CD4-positive, alpha-beta T cell treated with Interleukin-10 for 1 hour (primary cell): Measurements from ENCODE around the gene FAM163B.
A peak's percentile ranks its signal among the peaks of the same experiment; 100 is the strongest.

Source experiments
- DNase-seq: peaks from one replicate; pipeline ENCODE4 v3.0.0-alpha.2; 2020

Gene FAM163B

DNA sequence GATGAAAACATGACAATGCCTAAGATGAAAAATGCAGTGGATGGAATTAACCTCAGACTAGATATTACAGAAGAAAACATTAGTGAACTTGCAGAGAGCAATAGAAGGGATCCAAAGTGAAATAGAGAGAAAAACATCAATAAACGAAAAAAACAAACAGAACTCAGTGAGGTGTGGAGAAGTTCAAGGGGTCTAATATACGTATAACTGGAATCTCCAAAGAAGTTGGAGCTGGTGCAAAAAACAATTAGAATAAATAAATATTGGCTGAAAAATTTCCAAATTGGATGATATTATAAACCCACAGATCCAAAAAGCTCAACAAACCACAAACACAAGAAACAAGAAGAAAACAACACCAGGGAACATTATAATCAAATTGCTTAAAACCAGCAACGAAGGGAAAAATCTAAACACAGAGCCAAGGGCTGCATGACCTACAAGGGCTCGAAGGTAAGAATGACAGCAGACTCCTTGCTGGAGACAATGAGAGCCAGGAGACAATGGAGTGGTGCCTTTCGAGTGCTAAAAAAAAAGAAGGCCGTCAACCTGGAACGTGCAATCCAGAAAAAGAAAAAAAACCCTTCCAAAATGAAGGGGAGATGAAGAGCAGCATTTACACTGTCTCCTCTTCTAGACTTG lies 11.8 kb downstream of the FAM163B start:
- no peak for DNase-seq

DNA sequence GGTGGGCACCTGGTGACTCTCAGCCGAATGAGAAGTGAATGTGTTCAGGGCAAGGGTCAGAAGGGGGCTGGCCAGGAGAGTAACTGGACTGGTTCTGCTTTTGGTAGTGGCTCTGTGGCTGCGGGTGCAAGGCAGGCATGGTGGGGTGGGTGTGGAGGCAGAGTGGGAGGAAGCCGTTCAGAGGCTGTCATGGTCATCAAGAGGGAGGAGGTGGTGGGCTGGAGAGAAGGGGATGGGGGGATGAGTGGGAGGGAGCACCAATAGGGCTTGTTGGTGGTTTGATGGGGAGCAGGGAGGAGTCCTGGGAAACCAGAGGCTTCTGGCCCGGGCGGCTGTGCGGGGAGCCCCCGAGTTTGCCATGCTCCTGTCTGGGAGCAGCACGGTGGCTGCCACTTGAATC lies 13.3 kb downstream of the FAM163B start:
- DNase-seq, result no peak

DNA sequence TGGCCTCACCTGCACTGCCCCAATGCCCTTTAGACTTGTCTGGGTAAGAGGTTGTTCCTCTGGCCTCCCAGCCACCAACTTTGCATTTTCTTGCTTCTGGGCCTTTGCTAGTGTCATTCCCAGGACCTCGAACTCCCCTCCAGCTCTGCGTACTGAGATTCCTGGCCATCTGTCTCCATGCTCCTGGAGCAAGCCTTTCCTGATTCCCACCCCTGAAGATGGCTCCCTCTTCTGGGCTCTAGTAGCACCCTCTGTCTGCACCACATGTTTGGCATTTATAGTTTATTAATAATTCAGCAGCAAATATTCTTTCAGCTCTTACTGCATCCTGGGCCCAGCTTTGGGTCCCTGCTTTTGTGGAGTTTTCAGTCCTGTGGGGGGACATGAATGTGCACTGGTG lies 14.9 kb downstream of the FAM163B start:
- DNase-seq, result no peak

DNA sequence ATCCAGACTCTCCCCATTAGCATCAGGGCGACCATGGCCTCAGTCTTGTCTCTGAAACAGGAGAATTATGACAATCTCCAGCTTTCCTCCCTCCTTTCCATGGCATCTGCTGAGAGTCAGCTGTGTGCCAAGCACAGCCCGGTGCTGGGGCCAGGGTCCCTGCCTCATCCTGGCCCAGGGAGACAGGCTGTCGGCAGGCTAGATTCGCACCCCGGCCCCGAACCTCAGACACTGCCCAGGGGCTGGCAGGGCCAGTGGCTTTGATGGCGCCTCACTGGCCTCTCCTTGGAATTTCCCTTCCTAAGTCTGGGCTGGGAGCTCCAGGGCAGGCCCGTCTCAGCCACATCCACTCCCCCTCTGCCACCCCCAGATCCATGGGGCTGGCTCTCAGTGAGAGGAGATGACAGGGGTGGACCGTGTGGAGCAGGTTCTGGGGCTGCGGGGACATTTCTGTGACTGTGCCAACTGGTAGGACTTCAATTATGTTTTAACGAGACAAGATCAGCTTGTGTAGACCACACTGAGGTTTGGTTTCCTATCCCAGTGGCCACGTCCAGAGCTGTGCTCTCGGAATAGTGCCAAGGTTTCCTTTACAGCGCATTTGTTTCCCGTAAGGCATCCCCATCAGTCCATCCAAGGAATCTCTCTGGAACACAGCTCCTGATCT lies 15.5 kb downstream of the FAM163B start:
- no peak for DNase-seq

DNA sequence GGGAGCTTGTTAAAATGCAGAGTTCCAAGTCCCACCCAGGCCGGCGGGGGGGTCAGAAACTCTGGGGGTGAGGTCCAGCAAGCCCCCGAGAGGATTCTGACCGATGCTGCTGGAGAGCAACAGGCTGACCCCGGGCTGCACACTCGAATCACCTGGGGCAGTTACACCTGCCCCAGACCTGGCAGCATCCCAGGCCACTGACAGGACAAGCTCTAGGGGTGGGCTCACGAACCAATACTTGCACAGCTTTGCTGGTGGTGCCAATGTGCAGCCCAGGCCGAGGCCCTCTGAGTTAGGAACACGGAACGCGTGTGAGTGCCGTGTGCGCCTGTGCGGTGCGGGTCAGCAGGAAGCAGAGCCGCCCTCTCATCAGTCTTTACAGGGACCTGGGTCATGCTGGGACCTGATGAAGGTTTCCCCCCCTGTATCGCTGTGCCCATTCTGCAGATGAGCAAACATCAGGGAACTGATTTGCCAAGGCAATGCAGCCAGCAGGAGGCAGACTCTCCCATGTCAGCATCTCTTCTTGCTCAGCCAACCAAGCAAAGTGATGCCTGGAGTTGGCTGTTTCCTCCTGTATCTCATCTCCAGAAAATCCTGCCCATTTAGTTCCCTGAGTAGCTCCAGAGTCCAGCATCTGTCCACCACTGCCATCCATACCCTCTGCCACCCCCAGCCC lies 16.3 kb downstream of the FAM163B start:
- peak; percentile 13 for DNase-seq

DNA sequence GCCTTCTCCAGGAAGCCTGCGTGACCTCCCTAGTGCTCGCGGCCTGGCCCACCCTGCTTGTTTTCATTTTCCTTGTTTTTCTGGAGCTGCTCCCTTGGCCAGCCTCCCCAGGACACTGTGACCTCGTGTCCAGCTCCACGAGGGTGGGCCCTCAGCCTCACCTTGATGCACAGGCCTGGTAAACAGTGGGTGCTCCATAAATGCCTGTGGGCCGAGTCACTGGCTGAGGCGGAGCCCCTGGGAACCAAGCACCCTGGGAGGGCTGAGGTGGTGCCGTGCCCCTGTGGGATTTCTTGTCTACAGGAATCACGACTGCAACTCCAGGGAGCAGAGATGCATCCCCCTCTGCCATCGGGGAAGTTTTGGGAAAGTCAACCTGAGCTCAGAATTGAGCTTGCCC lies 17.2 kb downstream of the FAM163B start:
- DNase-seq, result no peak

DNA sequence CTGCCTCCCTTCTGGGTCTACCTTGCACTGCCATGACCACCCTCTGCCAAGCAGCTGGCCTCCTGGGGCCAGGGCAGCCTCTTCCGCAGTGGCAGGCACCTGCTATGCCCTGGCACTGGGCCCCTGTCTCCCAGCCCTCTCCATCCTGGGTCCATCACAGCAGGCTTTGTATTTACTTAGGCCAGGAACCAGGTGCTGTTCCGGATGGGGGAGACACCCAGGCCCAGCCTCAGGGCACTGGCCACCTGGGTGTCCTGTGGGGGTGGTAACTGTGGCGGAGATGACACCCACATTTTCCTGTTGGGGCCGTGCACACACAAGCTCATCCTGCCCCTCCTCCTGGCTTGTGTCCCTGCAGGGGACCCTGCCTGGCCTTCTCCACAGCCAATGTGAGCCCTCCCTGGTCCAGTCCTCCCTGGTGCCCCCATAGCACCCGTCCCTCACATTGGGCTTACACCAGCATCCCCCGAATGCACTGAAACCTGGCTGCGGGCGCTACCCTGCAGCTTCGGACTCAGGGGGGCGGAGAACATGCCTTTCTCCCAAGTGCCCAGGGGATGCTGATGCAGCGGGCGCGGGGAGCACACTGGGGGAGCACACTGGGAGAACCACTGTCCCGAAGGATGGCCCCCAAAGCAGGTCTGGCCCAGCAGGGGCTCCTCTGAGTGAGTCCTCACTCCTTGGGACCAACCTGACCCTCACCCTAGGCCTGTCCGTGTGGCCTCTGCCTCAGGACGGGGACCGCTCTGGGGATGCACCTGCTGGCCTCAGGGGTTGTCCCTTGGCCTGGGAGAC lies 17.9 kb downstream of the FAM163B start:
- no peak for DNase-seq

DNA sequence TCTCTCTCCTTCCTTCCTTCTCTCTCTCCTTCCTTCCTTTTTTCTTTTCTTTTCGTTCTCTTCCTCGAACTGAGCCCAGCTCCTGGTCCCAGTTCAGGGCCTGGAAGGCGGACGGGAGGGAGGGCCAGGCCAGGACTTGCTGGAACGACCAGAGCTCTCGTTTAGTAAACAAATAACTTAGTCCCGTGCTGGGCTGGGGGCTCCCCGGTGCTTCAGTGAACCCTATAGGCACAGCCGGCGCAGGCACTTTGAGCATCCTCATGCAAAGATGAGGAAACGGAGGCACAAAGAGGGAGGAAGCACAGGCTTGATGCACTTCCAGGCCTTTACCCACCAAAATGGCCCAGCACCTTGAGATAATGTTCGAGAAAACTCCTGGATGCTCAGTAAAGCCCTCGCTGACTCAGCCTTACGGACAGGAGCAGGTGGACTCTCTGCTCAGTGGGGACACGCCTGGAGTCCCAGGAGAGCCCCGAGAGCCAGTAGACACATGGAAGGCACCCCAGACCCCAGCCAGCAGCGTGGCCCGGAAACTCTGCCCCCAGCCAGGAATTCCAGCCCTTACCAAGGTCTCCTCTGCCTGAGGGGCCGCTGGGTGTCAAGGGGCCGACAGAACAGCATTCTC lies 18.8 kb downstream of the FAM163B start:
- no peak for DNase-seq

DNA sequence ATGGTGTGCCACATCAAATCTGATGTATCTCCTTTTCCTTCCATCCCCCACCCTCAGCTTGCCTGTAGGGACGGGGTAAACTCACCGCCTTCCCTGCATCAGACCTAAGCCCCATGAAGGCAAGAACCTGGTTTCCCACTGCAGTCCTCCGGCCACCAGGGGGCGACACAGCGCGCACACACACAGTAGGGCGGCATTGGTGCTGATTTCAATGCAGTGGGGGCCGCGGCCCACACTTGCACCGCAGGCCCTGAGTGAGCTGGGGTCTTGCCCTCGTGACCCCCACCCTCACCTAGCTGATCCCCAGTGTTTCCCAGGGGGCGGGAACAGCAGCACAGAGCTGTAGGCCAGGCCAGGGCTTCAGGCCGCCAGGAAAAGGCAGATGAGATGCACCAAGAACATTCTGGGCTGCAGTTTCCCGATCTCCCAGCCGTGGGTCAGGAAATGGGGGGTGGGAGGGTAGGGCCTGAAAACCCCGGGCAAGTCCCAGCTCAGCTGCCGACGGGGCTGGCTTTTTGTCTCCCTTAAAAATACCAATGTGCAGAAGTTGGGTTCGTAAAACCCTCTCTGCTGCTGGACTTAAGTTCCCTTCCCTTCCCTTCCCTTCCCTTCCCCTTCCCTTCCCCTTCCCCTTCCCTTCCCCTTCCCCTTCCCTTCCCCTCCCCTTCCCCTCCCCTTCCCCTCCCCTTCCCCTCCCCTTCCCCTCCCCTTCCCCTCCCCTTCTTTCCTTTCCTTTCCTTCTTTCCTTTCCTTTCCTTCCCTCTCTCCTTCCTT lies 19.5 kb downstream of the FAM163B start:
- DNase-seq, result peak; percentile 48

DNA sequence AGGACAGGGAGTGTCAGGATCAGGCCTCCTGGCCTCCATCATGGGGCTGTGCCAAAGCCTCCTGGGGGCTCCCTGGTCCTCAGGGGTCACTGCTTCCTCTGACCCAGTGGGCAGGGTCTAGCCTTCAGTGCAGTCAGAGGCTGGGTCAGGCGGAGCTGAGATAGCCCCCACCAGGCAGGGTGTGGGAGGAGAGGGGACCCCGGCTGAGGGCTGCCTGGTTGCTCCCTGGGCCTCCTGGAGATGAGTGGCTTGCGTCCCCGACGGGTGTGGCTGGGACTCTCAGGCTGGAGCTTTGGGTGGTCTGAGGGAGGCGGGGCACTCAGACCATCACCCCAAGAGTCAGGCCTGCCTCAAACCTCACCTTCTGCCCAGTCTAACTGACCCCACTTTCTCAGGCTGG lies 21.7 kb downstream of the FAM163B start:
- DNase-seq, result no peak

DNA sequence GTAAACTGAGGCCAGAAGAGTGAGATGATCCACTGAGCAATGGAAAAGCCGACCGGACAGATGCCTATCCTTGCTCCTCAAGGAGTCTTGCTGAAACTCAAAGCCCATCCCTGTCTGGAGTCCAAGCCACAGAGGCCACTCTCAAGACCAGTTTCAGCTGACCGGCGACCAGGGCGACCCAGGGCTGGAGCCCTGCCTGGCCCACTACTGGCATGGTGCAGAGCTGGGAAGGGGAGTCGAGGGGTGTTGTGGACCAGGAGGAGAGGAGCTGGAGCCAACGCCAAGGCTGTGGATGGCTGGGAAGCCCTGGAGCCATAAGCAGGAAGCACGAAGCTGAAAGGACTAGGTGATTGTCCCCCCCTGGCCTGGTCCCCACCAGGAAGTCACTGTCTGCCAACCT lies 22.1 kb downstream of the FAM163B start:
- DNase-seq, result no peak

DNA sequence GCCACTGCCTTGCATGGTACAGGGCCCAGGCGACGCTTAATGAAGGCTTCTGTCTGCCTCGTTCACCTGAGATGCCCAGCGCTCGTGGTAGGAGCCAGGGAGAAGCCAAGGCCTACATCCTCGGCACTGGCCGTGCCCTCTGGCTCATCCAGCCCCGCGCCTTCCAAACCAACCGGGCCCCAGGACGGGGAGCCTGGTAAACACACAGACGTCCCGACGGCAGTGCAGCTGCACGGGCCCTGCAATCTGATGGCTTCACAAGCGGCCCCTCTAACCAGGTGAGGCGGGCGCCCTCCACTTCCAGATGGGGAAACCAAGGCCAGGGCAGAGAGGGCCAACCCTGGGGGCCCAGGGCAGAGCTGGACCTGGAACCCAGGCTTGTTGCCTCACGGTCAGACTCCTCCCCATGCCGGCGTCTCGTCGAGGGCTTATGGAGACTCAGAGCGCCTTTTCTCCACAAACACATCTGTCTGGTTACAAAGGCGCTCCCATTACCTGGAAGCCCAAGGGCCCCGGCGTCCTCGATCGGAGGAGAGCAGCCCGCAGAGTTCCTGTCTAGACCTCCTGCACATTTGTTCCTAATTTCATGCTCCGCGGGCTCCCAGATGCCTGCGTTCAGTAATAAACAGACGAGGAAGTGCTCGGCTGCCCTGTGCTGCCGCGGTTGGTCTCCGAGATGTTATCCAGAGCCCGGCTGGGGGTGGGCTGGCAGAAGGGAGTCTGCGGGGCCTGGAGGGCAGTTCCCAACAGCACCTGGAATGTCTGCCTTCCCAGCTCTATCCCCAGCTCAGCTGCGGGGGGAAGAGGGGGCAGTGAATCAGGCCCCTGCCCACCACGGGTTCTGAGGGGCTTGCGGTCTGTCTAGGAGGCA lies 23.5 kb downstream of the FAM163B start:
- no peak for DNase-seq

DNA sequence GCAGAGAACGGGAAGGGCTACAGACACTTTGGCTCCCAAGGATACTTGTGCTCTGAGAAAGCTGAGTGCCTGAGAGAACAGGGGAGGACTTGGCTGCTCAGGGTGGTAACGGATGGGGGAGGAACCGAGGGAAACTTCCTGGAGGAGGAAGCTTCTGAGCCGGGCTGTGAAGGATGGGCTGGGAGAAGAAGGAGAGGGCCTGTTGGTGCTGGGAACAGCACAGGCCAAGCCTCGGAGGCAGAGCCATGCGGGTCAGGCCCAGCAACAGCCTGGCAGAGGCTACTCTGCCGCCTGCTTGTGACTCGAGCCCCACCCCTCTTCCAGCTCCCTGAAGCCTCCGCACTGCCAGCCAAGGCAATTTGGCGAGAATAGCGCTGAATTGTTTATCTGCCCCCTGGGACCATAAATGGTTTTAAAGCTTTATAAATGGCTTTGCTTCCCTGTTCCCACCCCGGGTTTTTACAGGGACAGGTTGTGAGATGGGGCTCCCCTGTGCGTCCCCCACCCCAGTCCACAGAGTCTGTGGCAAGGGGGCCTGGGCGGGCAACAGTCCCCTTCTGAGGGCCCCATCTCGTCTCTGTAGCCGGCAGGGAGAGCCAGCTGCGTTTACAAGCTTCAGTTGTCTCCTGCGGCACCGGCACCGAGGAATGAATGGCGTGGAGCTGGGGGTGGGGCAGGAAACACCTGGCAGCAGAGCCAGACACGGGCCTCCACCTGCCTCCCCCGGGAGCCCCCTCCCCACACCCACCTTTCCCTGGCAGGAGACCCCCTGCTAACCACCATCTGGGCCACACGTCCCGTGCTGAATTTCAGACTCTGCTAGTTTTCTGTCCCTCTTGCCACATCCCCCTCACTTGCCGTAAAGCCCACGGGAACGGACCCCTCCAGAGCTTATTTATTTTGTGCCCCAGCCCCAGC lies 24.4 kb downstream of the FAM163B start:
- no peak for DNase-seq

DNA sequence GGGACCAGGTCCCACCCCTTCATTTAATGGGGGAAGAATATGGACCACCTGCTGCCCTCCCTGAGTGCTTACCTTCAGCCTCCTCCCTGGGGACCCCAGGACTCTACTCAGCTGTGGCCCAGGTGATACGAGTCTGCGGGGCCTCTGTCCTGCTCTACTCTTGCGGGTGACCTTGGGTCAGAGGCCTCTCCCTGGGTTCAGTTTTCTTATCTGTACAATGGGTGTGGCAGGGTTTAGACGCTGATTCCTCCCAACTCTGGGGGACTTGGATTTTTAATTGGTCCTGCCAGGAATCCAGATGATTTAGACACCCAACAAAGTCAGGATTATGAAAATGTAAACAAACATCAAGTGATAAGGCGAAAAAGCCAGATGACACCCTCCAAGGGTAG lies 25.0 kb downstream of the FAM163B start:
- no peak for DNase-seq

DNA sequence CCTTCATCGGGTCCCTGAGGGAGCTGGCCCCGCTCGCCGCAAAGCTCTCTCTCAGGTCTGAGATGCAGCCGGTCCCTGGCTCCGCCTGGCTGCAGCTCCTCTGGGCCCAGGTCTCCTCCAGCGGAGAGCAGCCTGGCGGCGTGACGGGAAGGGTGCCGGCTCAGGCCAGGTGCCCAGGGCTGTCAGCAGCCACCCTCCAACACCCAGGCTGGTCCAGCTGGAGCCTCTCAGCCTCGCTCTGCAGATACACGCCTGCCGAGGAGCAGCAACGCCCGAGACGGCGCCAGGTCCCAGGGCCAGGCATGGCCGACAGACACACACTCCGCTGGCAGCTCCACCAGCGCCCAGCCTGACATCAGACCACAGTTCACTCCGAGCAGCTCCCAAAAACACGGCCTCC lies 25.6 kb downstream of the FAM163B start:
- DNase-seq, result no peak

DNA sequence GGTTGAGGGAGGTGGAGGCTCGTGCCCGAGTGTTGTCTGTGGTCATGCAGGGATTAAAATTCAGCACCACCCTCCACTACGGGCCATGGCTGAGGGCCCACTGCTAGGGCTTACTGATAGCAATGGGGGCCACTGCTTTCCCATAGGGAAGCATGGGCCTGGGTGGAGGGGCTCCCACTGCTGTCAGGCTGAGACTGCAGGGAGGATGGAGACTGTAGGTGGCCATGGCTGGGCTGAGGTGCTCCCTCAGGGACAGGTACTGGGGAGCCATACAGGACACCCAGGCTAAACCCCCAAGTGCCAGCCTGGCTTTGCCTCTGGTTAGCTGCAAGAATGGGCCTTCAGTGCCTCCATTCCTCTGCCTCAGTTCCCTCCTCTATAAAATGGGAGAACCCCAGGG lies 26.1 kb downstream of the FAM163B start:
- no peak for DNase-seq

DNA sequence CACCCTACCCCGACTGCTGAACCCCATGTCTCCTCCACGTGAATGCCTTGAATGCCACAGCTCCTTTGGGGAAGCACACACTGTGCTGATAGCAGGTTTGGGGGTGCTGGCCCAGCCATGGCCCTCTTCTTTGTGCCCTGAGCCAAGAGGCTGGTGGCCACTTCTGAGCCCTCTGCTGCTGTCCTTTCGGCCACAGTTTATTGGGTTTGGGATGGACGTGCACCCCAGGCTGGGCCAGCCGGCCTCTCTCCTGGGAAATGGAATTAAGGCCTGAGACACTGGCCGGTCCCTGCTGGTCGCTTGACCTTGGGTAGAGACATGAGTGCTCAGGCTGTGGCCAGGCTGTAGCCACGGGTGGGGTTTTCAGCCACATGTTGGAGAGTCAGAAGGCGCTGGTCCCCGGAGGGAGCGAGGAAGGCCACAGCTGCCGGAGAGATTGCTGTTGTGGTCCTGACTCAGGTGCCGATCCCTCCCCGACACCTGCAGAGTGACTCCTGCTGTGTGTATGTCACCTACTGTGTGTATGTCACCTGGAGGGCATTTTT lies 26.6 kb downstream of the FAM163B start:
- no peak for DNase-seq

DNA sequence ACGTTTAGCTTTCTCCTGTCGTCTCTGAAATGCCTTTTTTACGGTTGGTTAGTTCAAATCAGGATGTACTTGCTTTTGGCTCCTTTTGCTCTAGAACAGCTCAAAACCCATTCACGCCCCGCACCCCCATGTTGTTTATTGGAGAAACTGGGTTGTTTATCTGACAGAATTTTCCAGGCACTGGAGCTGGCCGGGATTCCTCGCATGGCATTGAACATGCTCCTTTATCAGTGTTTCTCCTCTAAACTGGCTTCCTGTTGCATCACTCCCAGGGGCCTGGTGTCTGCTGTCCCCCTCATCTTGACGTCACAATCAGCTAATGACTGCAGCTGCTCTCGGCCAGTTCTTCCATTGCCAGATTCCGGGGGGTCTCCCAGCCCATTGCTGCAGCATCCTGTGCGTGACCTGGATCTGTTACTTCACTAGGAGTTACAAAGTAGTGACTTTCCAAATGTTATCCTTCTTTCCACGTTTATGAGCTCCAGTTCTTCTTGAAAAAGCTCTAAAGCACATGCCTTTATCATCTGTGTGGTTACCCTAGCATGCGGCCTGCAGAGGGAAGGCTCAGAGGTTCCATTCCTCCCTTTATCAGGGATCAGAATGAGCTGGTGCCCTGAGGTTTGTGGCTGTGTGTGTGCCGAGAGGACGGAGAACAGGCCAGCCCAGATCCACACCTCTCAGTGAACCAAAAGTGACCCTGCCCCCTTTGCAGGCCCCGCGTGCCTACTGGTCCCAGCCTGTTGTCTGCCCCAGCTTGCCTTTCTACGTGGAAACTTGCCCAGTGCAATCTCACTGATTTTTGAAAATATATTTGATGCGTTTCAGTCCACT lies 27.5 kb downstream of the FAM163B start:
- no peak for DNase-seq

DNA sequence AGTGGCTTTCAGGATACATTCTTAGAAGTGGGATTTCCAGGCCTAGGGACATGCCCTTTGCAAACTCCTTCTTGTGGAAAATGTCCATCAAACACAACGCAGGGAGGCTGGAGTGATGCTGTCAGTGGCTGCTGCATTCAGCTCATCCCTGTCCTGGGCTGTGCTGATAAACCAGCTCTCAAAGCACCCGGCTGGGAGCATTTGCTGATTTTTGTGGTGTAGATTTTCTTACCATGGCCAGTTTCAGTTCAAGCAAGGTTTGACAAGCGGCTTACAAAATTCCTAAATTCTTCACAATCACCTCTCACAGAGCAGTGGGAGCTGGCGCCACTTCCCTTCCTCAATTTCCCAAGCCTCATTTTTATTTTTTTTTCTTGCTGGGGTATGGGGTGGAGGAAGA lies 28.2 kb downstream of the FAM163B start:
- no peak for DNase-seq
